Mucosa of stomach (tissue), 1 donor: Measurements from ENCODE around the gene NPAS2.

ENCODE experiments used
- H3K27me3 ChIP-seq: one replicate; pipeline ENCODE4 v1.7.0; 2013; ENCODE audit warnings: mild to moderate bottlenecking, low read length; ENCODE audit not compliant: control insufficient read depth, insufficient read depth
- H3K36me3 ChIP-seq: one replicate; pipeline ENCODE4 v1.7.0; 2013; ENCODE audit warnings: low read length; ENCODE audit not compliant: control insufficient read depth, insufficient read depth
- H3K4me1 ChIP-seq: one replicate; pipeline ENCODE4 v1.7.0; 2013; ENCODE audit warnings: mild to moderate bottlenecking, low read length; ENCODE audit not compliant: control insufficient read depth, insufficient read depth
- H3K4me3 ChIP-seq: one replicate; pipeline ENCODE4 v1.7.0; 2013; ENCODE audit warnings: low read length
- H3K9ac ChIP-seq: one replicate; pipeline ENCODE4 v1.7.0; 2013; ENCODE audit warnings: mild to moderate bottlenecking, low read length, moderate library complexity
- H3K9me3 ChIP-seq: one replicate; pipeline ENCODE4 v1.7.0; 2013; ENCODE audit warnings: mild to moderate bottlenecking, low read length, moderate library complexity; ENCODE audit not compliant: control insufficient read depth
- donor health status: Pancreatic carcinoma.

Gene NPAS2

DNA sequence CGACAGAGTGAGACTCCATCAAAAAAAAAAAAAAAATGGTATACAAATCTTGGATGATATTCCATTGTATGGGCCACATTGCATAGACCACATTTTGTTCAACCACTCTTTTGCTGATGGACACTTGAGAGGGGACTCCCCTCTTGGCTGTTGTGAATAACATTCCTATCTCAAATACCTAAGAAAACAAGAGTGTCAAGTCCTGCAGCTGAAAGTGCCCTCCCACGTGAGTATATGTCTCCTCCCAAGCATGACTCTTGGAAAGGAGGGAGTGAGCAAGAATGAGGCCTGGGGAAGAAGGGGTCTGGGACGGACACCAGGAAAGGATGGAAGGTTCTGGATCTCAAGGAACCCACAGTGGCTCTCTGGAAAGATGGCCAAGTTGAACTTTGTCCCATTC lies 36.0 kb upstream of the NPAS2 start:
- Histone ChIP-seq H3K9ac (no peak overlapping the region), H3K36me3 (no peaks in the 10 kb centered on the region), H3K27me3 (no peaks in the 10 kb centered on the region), H3K4me3 (no peak overlapping the region), H3K4me1 (peaks cover 29% of the 10 kb centered on the region), H3K9me3 (no peaks in the 10 kb centered on the region)

DNA sequence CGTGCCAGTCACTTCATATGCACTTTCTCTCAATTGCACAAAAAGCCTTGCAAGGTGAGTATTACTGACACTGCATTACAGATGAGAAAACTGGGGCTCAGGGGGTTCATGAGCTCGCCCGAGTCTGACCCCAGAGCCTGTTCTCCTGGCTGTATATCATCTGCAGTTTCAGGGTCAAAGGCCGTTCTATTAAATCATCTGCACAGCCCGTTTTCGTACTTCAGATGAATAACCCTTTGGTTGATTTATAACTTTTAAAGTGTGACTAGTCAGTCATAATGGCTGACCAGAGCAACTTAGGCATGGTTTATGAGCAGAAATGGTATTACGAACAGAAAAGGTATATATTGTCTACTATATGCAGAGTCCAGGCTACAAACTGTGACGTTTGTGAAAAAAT lies 35.3 kb upstream of the NPAS2 start:
- no peak overlapping the region for H3K4me3 ChIP-seq
- H3K9ac ChIP-seq, result no peak overlapping the region
- H3K4me1 ChIP-seq, result peaks cover 34% of the 10 kb centered on the region
- no peaks in the 10 kb centered on the region for H3K27me3 ChIP-seq
- no peaks in the 10 kb centered on the region for H3K9me3 ChIP-seq
- no peaks in the 10 kb centered on the region for H3K36me3 ChIP-seq

DNA sequence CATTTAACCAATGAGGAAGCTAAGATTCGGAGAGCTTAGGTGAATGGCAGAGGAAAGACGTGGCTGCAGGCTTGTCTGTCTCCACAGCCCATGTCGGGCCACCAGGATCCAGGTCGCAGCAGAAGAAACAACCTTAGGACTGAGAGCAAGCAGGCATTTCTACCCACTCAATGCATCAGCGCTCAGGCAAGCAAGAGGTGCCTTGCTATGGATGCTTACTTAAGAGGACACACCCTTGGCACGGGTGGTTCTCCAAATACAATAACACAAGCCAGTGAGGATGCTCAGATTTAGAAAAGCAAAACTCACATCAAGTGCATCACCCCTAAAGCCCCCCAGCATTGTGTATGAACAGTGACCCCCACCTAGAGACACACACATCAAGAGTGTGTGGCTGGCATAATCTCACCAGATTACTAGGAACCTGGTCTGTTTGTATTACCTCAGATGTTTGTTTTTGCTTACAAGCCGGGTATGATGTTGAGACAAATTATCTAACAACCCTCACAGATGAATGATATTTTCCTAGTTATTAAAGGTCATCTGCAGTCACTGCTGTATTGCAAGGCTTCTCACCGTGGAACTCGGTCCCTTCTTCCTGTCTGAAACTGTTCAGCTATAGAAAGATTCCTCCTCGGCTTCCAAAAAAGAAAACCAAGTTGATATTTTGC lies 34.2 kb upstream of the NPAS2 start:
- no peaks in the 10 kb centered on the region for H3K9me3 ChIP-seq
- H3K9ac ChIP-seq, result no peak overlapping the region
- no peaks in the 10 kb centered on the region for H3K27me3 ChIP-seq
- no peak overlapping the region for H3K4me3 ChIP-seq
- no peaks in the 10 kb centered on the region for H3K36me3 ChIP-seq
- peaks cover 24% of the 10 kb centered on the region for H3K4me1 ChIP-seq

DNA sequence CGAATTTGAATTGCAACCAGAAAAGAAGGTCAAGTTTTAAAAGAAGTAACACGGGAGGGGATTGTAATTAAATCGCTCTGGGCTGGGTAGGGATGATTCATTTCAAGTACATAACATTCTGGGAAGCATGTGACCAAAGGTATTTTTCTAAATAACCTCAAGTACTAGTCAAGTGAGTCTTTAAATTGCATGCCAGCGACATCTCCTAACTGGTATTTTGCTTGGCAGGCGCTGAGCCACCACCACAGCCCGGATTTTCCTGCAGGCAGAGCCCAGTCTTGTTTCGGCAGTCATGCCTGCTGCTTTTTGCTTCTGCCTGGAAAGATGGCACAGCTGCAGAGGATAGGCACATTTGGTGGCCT lies 33.7 kb upstream of the NPAS2 start:
- H3K27me3 ChIP-seq, result no peaks in the 10 kb centered on the region
- peaks cover 22% of the 10 kb centered on the region for H3K4me1 ChIP-seq
- H3K36me3 ChIP-seq, result no peaks in the 10 kb centered on the region
- no peak overlapping the region for H3K4me3 ChIP-seq
- H3K9me3 ChIP-seq, result no peaks in the 10 kb centered on the region
- no peak overlapping the region for H3K9ac ChIP-seq

DNA sequence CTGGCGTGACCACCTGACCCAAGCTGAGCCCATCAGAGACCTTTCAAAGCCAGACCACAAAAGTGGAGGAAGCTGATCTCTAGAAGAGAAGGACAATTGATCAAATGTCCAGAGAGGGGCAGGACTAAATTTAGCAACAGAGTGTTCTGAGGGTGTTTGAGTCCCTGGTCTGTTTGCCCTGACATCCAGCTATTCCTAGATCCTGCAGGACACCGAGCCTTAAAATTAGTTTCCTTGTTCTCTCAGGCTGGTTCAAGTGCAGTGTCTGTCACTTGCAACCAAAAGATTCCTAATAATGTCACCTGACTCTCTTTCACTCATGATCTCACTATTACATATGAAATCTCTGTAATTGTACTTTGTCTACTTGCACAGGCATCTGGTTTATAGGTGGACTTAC lies 33.0 kb upstream of the NPAS2 start:
- Histone ChIP-seq H3K9me3 (no peaks in the 10 kb centered on the region), H3K4me1 (peaks cover 29% of the 10 kb centered on the region), H3K27me3 (no peaks in the 10 kb centered on the region), H3K36me3 (no peaks in the 10 kb centered on the region), H3K9ac (no peak overlapping the region), H3K4me3 (no peak overlapping the region)

DNA sequence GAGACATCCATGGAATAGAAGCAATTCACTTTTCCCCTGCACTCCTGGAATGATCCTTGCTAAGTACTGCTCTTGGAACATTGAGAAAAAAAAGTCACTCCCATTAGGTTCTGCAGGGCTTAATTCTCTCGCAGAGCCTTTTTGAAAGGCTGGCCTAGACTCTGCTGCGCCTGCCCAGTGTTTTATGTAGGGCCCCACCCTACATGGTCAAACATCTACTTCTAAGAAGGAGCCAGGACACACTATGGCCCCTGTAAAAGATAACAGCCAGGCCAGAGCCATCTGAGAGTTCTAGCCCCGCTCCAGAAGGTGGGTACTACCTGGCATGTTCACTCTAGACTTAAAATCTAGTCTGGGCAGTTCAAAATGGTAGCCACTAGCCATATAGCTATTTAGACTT lies 30.6 kb upstream of the NPAS2 start:
- H3K9me3 ChIP-seq, result no peaks in the 10 kb centered on the region
- H3K27me3 ChIP-seq, result no peaks in the 10 kb centered on the region
- H3K36me3 ChIP-seq, result no peaks in the 10 kb centered on the region
- no peak overlapping the region for H3K9ac ChIP-seq
- H3K4me1 ChIP-seq, result peaks cover 30% of the 10 kb centered on the region
- no peak overlapping the region for H3K4me3 ChIP-seq

DNA sequence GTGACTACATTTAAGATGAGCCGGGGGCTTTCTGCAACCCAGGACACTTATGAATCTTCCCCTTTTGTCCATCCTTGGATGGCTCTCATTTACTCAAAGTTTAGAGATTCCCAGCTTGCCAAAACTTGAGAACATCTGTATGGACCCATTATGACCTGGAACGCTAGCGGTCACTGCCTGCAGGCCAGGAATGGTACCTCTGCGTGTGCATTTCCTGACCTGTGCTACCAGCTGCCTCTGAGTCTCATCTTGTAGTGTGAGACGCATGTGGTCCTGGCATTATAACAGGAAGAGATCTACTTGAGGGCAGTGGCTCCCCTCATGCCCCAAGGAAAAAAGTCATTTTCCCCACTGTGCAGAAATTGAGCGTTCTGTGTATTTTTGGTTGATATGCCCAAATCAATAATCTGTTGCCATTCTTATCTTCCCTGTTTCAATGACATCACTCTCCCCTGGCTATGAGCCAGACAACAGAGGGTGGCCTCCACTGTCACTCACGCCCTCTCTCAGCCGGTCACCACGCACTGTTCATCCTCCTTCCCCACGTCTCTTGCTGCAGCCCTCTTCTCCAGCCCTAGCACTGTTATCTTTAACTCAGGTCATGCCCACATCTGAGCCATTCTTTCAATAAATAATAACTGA lies 28.5 kb upstream of the NPAS2 start:
- no peaks in the 10 kb centered on the region for H3K27me3 ChIP-seq
- no peak overlapping the region for H3K9ac ChIP-seq
- H3K4me3 ChIP-seq, result no peak overlapping the region
- peaks cover 18% of the 10 kb centered on the region for H3K4me1 ChIP-seq
- H3K9me3 ChIP-seq, result no peaks in the 10 kb centered on the region
- H3K36me3 ChIP-seq, result no peaks in the 10 kb centered on the region

DNA sequence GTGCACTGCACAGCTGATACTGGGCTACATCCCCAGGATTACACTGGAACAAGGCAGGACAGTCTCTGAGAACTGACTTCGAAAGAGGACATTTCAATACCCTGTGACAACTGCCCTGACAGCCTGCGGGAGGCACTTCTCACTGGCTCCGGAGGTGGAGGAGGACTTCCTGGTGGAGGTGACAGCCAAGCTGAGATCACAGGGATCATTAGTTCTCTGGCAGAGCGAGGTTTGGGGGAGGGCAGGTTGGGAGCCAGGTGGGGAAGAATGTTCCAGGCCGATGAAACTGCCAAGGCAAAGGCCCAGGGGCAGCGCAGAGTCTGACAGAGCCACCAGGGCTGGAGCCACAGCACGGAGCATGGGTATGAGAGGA lies 28.0 kb upstream of the NPAS2 start:
- H3K9me3 ChIP-seq, result no peaks in the 10 kb centered on the region
- no peak overlapping the region for H3K9ac ChIP-seq
- H3K27me3 ChIP-seq, result no peaks in the 10 kb centered on the region
- no peaks in the 10 kb centered on the region for H3K36me3 ChIP-seq
- peaks cover 14% of the 10 kb centered on the region for H3K4me1 ChIP-seq
- no peak overlapping the region for H3K4me3 ChIP-seq

DNA sequence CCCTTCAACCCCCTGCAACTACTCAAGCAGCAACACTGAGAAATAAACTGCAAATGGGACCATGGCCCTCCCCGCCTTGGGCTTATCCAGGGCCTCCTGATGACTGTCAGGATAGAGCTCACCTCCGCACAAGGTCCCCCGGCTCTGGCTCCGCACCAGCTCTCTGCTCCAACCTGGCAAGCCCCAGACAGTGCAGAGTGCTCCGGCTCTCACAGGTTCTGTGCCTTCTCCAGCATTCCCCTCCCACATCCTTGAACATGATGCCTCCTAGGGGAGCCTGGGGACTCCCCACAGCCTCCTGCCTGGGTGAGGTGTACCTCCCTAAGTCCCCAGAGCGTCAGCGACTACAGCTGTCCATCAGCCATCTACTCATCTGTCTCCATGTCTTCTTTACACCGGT lies 26.7 kb upstream of the NPAS2 start:
- Histone ChIP-seq H3K9me3 (no peaks in the 10 kb centered on the region), H3K4me3 (no peak overlapping the region), H3K36me3 (no peaks in the 10 kb centered on the region), H3K27me3 (no peaks in the 10 kb centered on the region), H3K4me1 (peaks cover 14% of the 10 kb centered on the region), H3K9ac (no peak overlapping the region)

DNA sequence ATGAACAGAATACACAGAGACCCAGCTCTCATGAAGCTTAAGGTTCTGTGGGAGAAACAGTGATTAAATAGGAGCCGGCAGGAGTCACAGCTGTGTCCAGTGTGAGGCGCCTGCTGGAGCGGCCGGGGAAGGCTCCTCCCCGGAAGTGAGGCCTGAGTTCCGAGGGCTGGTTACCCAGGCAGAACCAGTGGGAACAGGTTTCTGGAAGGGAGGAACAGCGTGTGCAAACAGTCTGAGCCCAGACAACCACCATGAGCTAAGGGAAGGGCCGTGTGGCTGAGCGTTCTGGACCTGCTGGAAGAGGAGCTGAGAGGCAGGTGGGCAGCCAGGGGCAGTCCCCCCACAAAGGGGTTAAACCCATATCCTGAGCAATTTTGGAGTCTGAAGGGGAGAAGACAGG lies 26.0 kb upstream of the NPAS2 start:
- H3K9me3 ChIP-seq, result no peaks in the 10 kb centered on the region
- H3K27me3 ChIP-seq, result no peaks in the 10 kb centered on the region
- no peaks in the 10 kb centered on the region for H3K36me3 ChIP-seq
- no peak overlapping the region for H3K9ac ChIP-seq
- H3K4me1 ChIP-seq, result peaks cover 14% of the 10 kb centered on the region
- H3K4me3 ChIP-seq, result no peak overlapping the region

DNA sequence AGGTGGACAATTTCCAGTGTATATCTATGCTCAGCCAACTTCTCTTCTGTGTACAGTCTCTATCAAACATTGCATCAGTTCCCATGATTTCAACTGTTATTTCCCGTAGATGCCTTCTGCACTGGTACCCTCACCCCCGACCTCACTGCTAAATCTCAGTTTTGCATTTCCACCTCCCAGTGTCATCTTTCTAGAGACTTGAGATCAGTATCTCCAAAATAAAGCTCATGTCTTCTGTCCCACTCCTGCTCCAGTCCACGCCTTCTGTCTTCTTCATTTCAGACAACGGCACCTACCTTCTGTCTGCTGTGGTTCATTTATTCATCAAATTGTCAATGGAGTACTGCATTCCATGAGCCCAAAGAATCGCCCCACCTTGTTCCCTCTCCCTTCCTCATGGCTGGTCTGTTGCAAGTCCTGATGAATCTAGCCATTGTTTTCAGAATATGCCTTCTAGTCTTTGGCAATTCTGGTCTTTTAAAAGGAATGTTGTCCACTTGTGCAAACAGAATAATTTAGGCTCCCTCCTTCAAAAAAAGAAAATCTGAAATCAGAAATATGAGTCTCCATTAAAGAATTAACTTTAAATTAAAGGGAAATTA lies 23.3 kb upstream of the NPAS2 start:
- Histone ChIP-seq H3K36me3 (no peaks in the 10 kb centered on the region), H3K4me1 (peaks cover 5% of the 10 kb centered on the region), H3K4me3 (no peak overlapping the region), H3K9ac (no peak overlapping the region), H3K27me3 (no peaks in the 10 kb centered on the region), H3K9me3 (no peaks in the 10 kb centered on the region)

DNA sequence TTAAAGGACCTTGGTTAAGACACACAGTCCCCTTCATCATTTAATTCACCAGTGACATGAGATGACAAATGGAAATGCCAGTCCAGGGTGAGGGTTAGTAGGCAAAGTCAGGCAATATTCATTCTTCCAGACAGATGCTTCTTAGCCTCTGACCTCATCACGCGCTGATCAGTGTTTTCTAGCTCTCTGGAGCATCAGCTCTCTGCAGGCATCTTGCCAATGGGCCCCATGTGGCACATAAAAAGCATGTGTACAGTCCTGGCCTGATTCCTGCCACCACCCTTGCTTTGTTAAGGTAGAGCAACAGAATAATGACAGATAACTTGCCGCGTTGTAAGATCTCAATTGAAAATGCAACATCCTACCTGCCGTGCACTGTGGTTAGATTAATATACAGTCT lies 20.3 kb upstream of the NPAS2 start:
- no peaks in the 10 kb centered on the region for H3K27me3 ChIP-seq
- no peaks in the 10 kb centered on the region for H3K36me3 ChIP-seq
- H3K4me3 ChIP-seq, result no peak overlapping the region
- H3K4me1 ChIP-seq, result no peaks in the 10 kb centered on the region
- H3K9me3 ChIP-seq, result no peaks in the 10 kb centered on the region
- H3K9ac ChIP-seq, result no peak overlapping the region
